Measurements from ENCODE around the gene MSRB3.
A peak's percentile ranks its signal among the peaks of the same experiment; 100 is the strongest.
"Not testable (repeated sequence)": the region's sequence is repeated elsewhere in the genome, so short reads cannot be mapped to it uniquely, and the experiment has no call there.

Gene MSRB3

DNA sequence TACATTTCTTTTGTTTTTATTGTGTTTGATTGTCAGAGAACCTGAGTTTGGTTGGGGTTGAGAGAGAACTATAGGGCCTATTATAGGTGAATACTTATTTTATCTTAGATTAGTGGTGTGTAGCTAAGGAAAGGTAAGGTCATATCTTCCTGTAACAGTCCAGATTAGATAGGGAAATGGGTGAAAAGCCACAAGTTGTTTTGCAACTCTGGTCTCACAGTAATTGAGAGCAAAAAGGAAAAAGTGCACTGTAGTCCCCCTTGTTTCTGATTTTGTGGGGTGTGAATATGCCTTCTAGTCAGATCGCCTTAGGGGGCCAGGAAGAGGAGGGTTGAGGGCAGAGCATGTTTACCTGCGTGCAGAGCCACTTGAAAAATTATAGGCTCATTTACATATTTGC lies 8.9 kb downstream of the MSRB3 start:
- DNase-seq (ENCODE audit: low read depth, low spot score) = no peak

DNA sequence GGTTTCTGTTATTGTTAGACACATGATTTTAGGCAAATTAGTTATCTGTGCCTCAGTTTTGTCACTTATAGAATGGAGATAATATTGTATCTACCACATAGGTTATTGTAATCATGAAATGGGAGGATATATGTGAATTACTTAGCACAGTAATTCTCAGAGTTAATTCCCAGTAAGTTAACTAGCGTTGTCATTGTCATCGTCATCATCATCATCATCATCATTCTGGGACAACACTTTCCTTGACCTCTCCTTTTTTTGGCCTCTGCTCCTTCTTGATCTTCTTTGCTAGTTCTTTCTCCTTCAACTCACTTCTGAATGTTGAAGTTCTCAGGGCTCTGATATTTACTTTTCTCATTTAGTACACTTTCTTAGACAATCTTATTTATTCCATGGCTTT lies 13.8 kb downstream of the MSRB3 start:
- DNase-seq (ENCODE audit: low read depth, low spot score) = no peak

GRCh38 chr12:65293735-65294134 lies 15.3 kb downstream of the MSRB3 start:
- no peak for DNase-seq (ENCODE audit: low read depth, low spot score)

DNA sequence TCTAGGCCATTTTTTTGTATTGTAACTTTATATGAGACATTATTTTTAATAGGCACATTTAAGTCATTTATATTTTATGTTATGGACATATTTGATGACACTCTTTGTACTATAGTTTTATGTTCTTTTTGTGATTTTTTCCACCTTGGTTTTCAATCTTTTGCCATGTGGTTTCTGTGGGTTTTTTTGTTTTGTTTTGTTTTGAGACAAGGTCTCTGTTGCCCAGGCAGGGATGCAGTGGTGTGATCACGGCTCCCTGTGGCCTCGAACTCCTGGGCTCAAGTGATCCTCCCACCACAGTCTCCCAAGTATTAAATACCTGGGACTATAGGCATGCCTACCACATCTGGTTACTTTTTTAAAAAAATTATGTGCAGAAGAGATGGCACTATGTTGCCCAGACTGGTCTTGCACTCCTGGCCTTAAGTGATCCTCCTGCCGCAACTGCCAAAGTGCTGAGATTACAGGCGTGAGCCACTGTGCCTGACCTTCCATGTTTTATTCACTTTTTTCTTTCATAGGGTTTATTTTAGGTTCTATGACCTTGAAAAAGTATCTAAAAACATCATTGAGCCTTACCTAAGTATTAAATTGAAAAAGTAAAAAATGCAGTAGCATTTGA lies 16.3 kb downstream of the MSRB3 start:
- no peak for DNase-seq (ENCODE audit: low read depth, low spot score)

GRCh38 chr12:65296508-65297265 lies 18.2 kb downstream of the MSRB3 start:
- no peak for DNase-seq (ENCODE audit: low read depth, low spot score)

DNA sequence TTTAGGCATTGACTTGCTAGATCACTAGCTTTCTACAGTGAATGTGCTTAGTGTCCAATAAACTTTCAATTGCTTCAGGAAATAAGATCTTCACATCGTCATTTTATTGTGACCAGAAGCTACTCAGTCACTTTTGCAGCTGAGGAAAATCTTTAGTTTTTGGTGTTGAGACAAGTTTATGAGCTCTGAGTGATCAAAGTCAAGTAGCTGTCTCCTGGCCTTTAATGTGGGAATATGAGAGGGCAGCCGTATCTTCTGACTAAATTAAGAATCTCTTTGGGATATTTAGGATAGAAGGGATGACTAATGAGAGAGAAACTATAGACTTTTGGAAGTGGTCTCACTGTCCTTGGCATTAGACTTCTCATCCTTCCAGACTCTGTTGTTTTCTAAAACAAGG lies 21.6 kb downstream of the MSRB3 start:
- DNase-seq (ENCODE audit: low read depth, low spot score) = no peak

DNA sequence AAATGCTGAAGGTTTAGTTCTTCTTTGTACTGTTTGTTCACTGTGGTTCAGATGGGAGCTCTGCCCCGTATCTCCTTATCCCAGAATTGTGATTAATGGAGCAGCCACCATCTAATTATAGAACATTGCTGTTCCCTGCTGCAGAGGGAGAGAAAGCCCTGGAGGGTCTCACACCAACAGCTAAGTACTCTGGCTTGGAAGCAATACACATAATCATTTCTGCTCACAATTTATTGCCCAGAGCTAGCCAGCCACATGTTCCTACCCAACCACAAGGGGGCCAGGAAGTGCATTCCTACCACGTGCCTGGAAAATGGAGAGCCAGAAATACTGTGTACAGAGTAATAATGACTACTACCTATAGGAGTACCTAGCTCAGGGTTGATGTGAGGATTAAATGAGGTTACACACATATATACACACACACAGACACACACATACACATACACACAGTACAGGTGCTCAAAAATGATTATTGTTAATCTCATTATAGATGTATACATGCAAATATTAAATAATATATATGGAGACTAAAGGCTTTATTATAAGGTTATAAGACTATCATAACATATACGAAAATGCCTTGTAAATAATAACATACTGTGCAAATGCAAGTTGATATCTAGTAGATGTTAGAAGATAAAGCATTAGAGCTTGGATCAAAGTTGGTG lies 22.3 kb downstream of the MSRB3 start:
- DNase-seq (ENCODE audit: low read depth, low spot score) = peak; percentile 32

DNA sequence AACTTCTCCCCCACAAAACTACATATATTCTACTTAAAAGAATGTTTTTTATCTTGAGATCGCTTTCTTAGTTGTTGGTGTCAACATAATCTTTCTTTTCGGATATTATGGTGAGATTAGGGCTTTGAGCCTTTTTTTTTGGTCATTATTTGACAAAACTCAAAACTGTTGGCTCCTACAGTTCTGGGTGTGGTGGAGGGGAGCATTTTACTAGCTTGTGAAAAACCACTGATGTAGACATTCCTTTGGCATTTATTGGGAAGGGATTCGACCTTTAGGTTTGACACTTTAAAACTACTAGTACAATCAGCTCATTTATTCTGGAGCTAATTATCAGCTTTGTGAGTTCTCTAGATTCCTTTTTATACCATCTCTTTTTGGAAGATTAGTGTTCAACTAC lies 24.4 kb downstream of the MSRB3 start:
- no peak for DNase-seq (ENCODE audit: low read depth, low spot score)

GRCh38 chr12:65305346-65305950 lies 27.0 kb downstream of the MSRB3 start:
- DNase-seq (ENCODE audit: low read depth, low spot score) = no peak

DNA sequence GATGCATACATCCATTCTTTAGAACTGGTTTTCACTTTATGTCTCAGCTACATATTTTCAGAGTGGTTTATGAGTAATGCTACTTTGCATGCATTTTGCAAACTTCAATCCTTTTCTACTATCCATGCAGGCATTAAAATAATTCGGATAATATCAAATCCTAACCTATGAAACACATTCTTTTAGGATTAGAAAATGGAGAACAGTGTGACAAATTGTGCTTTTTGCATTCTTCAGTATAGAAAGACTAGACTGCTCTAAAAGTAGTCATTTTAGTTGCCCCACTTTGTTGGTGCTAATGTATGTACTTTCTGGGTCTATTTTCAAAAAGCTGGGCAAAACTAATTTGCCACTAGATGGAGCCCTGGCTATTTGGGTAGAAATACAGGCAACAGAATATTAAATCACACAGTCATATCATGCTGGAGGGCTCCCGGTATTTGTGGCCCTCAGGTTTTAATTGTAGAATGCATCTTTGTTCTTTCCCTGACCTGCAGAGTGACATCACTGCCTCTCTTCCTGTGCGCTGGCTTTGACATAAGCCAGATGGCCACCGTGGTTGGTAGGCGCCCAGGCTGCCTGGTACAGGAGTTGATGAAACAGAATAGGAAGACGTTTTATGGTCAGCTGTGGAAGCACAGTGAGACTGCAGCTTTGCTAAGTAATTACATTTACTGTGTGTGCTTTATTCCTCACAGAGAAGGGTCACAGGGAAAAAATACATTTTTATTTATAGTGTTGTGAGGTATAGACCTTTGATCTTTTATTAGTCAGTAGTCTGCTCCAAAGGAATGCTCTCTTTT lies 28.1 kb downstream of the MSRB3 start:
- DNase-seq (ENCODE audit: low read depth, low spot score) = peak; percentile 81

DNA sequence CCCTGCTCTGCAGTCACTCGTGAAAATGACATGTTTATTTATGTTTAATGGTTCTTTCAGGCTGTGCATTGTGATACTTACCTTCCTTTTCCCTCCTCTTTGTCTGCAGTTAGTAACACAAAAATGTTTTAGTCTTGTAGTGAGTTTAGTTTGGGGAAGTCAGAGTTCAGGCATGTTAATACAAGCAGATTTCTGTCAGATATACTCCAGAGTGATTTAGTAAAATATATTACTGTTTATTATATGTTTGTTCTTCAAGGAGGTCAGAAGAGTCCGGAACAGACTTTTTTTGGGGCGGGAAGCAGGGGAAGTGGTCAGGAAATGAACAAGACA lies 28.7 kb downstream of the MSRB3 start:
- DNase-seq (ENCODE audit: low read depth, low spot score) = no peak

DNA sequence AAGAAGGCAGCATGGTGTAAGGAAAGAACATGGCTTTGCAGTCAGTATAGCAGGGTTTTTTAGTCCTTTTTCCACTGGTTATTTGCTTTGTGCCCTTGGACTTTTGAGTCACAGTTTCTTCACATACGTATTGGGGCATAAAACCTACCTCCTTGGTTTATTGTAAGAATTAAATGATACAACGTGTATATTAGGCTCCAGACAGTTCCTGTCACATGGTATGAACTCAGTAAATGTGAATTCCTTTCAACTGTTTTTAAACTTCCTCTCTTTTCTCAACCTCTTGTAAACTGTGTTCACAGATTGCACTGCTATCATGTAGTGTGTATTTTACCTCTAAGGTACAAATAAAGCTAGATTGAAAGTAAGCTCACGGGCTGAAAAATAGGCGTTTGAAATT lies 29.5 kb downstream of the MSRB3 start:
- no peak for DNase-seq (ENCODE audit: low read depth, low spot score)

DNA sequence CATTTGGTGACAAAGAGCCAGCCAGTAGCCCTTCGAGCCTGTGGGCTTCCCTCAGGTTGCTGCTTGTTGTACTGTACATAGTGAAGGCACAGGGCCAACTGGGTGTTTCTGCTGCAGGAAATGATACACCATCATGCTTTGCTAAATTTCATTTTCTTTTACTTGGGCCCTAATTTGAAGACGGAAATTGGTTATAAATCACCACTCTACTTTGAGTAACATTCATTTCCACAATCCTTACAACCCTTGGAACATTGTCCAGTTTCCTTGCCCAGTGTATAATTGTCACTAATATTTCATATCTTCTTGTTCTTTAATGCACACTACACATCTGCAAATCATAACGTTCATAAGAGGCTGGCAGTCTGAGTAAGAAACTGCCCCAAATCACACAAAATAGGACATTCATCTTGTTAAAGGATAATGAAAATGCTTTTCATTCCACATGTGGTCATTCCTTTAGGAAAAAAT lies 30.2 kb downstream of the MSRB3 start:
- DNase-seq (ENCODE audit: low read depth, low spot score) = no peak

DNA sequence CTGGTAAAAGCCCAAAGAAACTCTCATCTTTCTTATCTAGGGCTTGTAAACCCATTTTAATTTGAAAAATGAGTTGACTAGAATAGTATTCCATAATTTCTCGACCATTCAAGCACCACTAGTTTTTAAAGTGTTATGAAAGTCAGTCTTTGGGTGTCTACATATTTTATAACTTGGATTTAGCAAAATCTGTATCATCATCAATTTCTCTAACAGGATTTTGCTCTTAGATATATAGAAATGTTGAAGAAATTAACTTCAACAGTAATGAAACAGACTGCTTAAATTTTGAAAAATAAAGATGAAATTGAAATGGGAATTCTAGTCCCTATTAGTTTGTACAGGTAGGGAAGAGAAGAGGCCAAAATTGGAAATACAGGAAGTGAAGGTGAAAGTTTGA lies 32.8 kb downstream of the MSRB3 start:
- DNase-seq (ENCODE audit: low read depth, low spot score) = no peak

DNA sequence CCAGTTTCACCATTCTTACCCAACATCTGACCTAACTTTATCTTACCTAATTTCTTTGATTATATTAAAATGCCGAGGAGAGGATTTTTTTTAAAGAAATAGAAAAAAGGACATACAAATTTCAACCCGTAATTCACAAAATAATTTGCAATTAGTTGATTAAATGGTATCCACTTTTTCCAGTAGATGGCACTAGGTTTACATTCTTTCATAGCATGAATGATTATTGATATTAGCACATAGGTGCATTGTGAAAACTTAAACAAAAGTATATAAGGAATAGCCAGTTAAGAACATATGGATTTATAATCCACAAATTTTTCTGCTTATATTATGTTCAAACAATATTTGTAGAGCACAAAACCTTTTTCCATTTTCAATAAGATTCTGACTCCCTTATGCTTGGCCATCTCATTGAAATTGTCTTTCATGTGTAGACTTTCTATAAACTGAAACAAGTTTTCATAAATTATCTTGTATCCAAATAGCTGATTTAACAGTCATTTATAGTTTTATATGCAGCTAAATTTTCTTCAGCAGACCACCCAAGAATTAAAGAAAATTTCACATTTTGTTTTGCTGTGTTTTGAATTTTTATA lies 35.3 kb downstream of the MSRB3 start:
- DNase-seq (ENCODE audit: low read depth, low spot score) = no peak

GRCh38 chr12:65315238-65315637 lies 36.8 kb downstream of the MSRB3 start:
- not testable (repeated sequence) for DNase-seq (ENCODE audit: low read depth, low spot score)

GRCh38 chr12:65318186-65318685 lies 39.8 kb downstream of the MSRB3 start:
- DNase-seq (ENCODE audit: low read depth, low spot score) = no peak

- no peak for DNase-seq (ENCODE audit: low read depth, low spot score)
Observed at GRCh38 chr12:65319688-65320200, 41.3 kb downstream of the MSRB3 start.

- no peak for DNase-seq (ENCODE audit: low read depth, low spot score)
Observed at GRCh38 chr12:65323070-65323469, 44.6 kb downstream of the MSRB3 start.

GRCh38 chr12:65324056-65324455 lies 45.6 kb downstream of the MSRB3 start:
- DNase-seq (ENCODE audit: low read depth, low spot score) = no peak

DNA sequence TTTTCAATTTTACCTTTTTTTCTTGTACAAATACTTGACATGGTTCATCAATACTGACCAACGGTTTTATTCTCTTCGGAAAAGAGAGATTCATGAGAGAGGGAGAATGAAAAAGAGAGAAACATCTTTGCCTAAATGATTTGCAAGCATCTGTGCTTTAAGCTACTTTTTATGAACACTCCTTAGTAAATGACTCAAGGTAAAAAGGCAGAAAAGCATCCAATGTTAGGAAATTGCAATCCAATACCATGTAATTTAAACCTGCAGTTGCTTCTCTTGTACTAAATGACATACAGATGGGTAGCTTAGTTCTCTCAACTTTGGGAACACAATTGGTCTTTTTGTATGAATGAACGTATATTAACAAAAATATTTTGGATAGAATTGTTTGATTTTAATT lies 46.1 kb downstream of the MSRB3 start:
- no peak for DNase-seq (ENCODE audit: low read depth, low spot score)

All from ELF-1 (cell line).